Ishikawa (cell line): ENCODE measurements around the gene CCDC186.

Experiments
- CEBPB ChIP-seq: IDR thresholded peaks from 2 replicates; pipeline ENCODE4 v1.6.1; 2012
- EGR1 ChIP-seq: IDR thresholded peaks from 2 replicates; pipeline ENCODE4 v1.6.1; 2012
- EP300 ChIP-seq: IDR thresholded peaks from 2 replicates; pipeline ENCODE4 v1.6.1; 2012; ENCODE audit warnings: borderline replicate concordance
- FOXM1 ChIP-seq: IDR thresholded peaks from 2 replicates; pipeline ENCODE4 v1.6.1; 2012; ENCODE audit warnings: low read depth, borderline replicate concordance
- MAX ChIP-seq: IDR thresholded peaks from 2 replicates; pipeline ENCODE4 v1.6.1; 2012
- RAD21 ChIP-seq: IDR thresholded peaks from 2 replicates; pipeline ENCODE4 v1.6.1; 2012; ENCODE audit warnings: low read depth
- REST ChIP-seq: IDR thresholded peaks from 2 replicates; pipeline ENCODE4 v1.6.1; 2012; ENCODE audit warnings: low read depth, mild to moderate bottlenecking
- TAF1 ChIP-seq: IDR thresholded peaks from 2 replicates; pipeline ENCODE4 v1.6.1; 2012; ENCODE audit warnings: low read depth, mild to moderate bottlenecking
- TEAD4 ChIP-seq: IDR thresholded peaks from 2 replicates; pipeline ENCODE4 v1.6.1; 2012
- USF1 ChIP-seq: IDR thresholded peaks from 2 replicates; pipeline ENCODE4 v1.6.1; 2012
- YY1 ChIP-seq: IDR thresholded peaks from 2 replicates; pipeline ENCODE4 v1.6.1; 2012; ENCODE audit warnings: low read depth
- ZBTB7A ChIP-seq: IDR thresholded peaks from 2 replicates; pipeline ENCODE4 v1.6.1; 2012; ENCODE audit warnings: low read depth

GRCh38 chr10:114073395-114074186 is 100.4 kb downstream of the CCDC186 start:
- TF ChIP-seq REST (no peak), TAF1 (no peak), RAD21 (no peak), EP300 (no peak), TEAD4 (no peak), USF1 (no peak), CEBPB (no peak), MAX (no peak), YY1 (no peak), ZBTB7A (no peak), FOXM1 (no peak), EGR1 (no peak)
